ENCODE measurements around the gene FBXL19. TPM values are rescaled to one million over a fixed set of nuclear protein-coding genes. Genes with fewer than 3 reads are reported as not detected.

FBXL19 gene
- total RNA-seq, 1 donor from 2014 or later, result 76.8 TPM

- DNase-seq, result no peak
Observed at GRCh38 chr16:30976486-30976885, 53.1 kb downstream of the FBXL19 start.

GRCh38 chr16:30977502-30977901, 54.1 kb downstream of the FBXL19 start:
- peak; percentile 69 for DNase-seq
- TF ChIP-seq CTCF (IDR thresholded peaks at IDR 0.05; ENCODE audit: partially characterized antibody, unreplicated experiment), result peak; percentile 61
- H3K27me3 Mint-ChIP-seq (ENCODE audit: unreplicated experiment), result peaks cover 12% of the 10 kb centered on the region
- peak overlapping the region; percentile 43 for H3K27ac Mint-ChIP-seq (ENCODE audit: unreplicated experiment)
- peaks cover 6% of the 10 kb centered on the region for H3K36me3 Mint-ChIP-seq (ENCODE audit: unreplicated experiment)
- no peak overlapping the region for H3K4me3 Mint-ChIP-seq (ENCODE audit: unreplicated experiment)
- no peaks in the 10 kb centered on the region for H3K4me1 Mint-ChIP-seq (ENCODE audit: low read depth, unreplicated experiment)
- H3K9me3 Mint-ChIP-seq (ENCODE audit: unreplicated experiment), result peaks cover 8% of the 10 kb centered on the region

More at GRCh38 chr16:30976486-30976885, 53.1 kb downstream of the FBXL19 start:
- H3K36me3 Mint-ChIP-seq (ENCODE audit: unreplicated experiment), result peaks cover 5% of the 10 kb centered on the region
- no peak overlapping the region for H3K27ac Mint-ChIP-seq (ENCODE audit: unreplicated experiment)
- H3K4me1 Mint-ChIP-seq (ENCODE audit: low read depth, unreplicated experiment), result no peaks in the 10 kb centered on the region
- peaks cover 6% of the 10 kb centered on the region for H3K9me3 Mint-ChIP-seq (ENCODE audit: unreplicated experiment)
- TF ChIP-seq CTCF (IDR thresholded peaks at IDR 0.05; ENCODE audit: partially characterized antibody, unreplicated experiment), result no peak
- no peak overlapping the region for H3K4me3 Mint-ChIP-seq (ENCODE audit: unreplicated experiment)
- H3K27me3 Mint-ChIP-seq (ENCODE audit: unreplicated experiment), result peaks cover 12% of the 10 kb centered on the region

- Mint-ChIP-seq H3K9me3 (ENCODE audit: unreplicated experiment) (peaks cover 7% of the 10 kb centered on the region), H3K27me3 (ENCODE audit: unreplicated experiment) (peaks cover 9% of the 10 kb centered on the region), H3K27ac (ENCODE audit: unreplicated experiment) (no peak overlapping the region), H3K4me1 (ENCODE audit: low read depth, unreplicated experiment) (no peaks in the 10 kb centered on the region), H3K36me3 (ENCODE audit: unreplicated experiment) (peaks cover 5% of the 10 kb centered on the region), H3K4me3 (ENCODE audit: unreplicated experiment) (no peak overlapping the region)
- no peak for DNase-seq
- TF ChIP-seq CTCF (IDR thresholded peaks at IDR 0.05; ENCODE audit: partially characterized antibody, unreplicated experiment), result no peak
Observed at GRCh38 chr16:30979170-30980022, 56.0 kb downstream of the FBXL19 start.

- H3K27me3 Mint-ChIP-seq (ENCODE audit: unreplicated experiment), result peaks cover 11% of the 10 kb centered on the region
- H3K27ac Mint-ChIP-seq (ENCODE audit: unreplicated experiment), result no peak overlapping the region
- peaks cover 7% of the 10 kb centered on the region for H3K9me3 Mint-ChIP-seq (ENCODE audit: unreplicated experiment)
- H3K36me3 Mint-ChIP-seq (ENCODE audit: unreplicated experiment), result peaks cover 5% of the 10 kb centered on the region
- no peaks in the 10 kb centered on the region for H3K4me1 Mint-ChIP-seq (ENCODE audit: low read depth, unreplicated experiment)
- DNase-seq, result no peak
- no peak for TF ChIP-seq CTCF (IDR thresholded peaks at IDR 0.05; ENCODE audit: partially characterized antibody, unreplicated experiment)
- no peak overlapping the region for H3K4me3 Mint-ChIP-seq (ENCODE audit: unreplicated experiment)
Observed at GRCh38 chr16:30980023-30980371, 56.6 kb downstream of the FBXL19 start.

- no peak overlapping the region for H3K27ac Mint-ChIP-seq (ENCODE audit: unreplicated experiment)
Observed at GRCh38 chr16:30980434-30980833, 57.1 kb downstream of the FBXL19 start.

More at GRCh38 chr16:30980434-30980833, 57.1 kb downstream of the FBXL19 start:
- DNase-seq, result no peak
- Mint-ChIP-seq H3K36me3 (ENCODE audit: unreplicated experiment) (peaks cover 5% of the 10 kb centered on the region), H3K9me3 (ENCODE audit: unreplicated experiment) (peaks cover 7% of the 10 kb centered on the region), H3K27me3 (ENCODE audit: unreplicated experiment) (peaks cover 11% of the 10 kb centered on the region), H3K4me1 (ENCODE audit: low read depth, unreplicated experiment) (no peaks in the 10 kb centered on the region), H3K4me3 (ENCODE audit: unreplicated experiment) (no peak overlapping the region)
- no peak for TF ChIP-seq CTCF (IDR thresholded peaks at IDR 0.05; ENCODE audit: partially characterized antibody, unreplicated experiment)
